HepG2 (cell line): ENCODE data around the gene IL1A. TPM values are rescaled to one million over a fixed set of nuclear protein-coding genes. Genes with fewer than 3 reads are reported as not detected.
A peak's percentile ranks its signal among the peaks of the same experiment; 100 is the strongest.

Experiments used
- MED8 ChIP-seq: sonication (generic); formaldehyde crosslinking; IDR thresholded peaks from 2 replicates; pipeline ENCODE4 v1.8.1; 2023; ENCODE audit warnings: mild to moderate bottlenecking, missing genetic modification reagents; ENCODE audit not compliant: insufficient replicate concordance
- MEIS2 ChIP-seq: sonication (generic); formaldehyde crosslinking; IDR thresholded peaks from 2 replicates; pipeline ENCODE4 v1.9.0; 2021; ENCODE audit warnings: mild to moderate bottlenecking, missing genetic modification reagents
- NFYB ChIP-seq: sonication (generic); formaldehyde crosslinking; IDR thresholded peaks from 2 replicates; pipeline ENCODE4 v1.4.0; 2020; ENCODE audit warnings: missing genetic modification reagents
- RFXAP ChIP-seq: sonication (generic); formaldehyde crosslinking; IDR thresholded peaks from 2 replicates; pipeline ENCODE4 v1.4.0; 2020; ENCODE audit warnings: missing genetic modification reagents, borderline replicate concordance
- ZMYM4 ChIP-seq: sonication (generic); formaldehyde crosslinking; IDR thresholded peaks from 2 replicates; pipeline ENCODE4 v1.8.1; 2023; ENCODE audit warnings: mild to moderate bottlenecking, missing genetic modification reagents
- ZNF136 ChIP-seq: sonication (generic); formaldehyde crosslinking; IDR thresholded peaks from 2 replicates; pipeline ENCODE4 v1.8.1; 2022; ENCODE audit warnings: low read depth, mild to moderate bottlenecking, moderate library complexity, missing genetic modification reagents
- ZNF232 ChIP-seq: sonication (generic); formaldehyde crosslinking; IDR thresholded peaks from 2 replicates; pipeline ENCODE4 v1.4.0; 2020; ENCODE audit warnings: missing genetic modification reagents, borderline replicate concordance
- ZNF441 ChIP-seq: sonication (generic); formaldehyde crosslinking; IDR thresholded peaks from 2 replicates; pipeline ENCODE4 v1.7.0; 2021; ENCODE audit warnings: missing genetic modification reagents, borderline replicate concordance
- ZNF562 ChIP-seq: sonication (generic); formaldehyde crosslinking; IDR thresholded peaks from 2 replicates; pipeline ENCODE4 v1.8.0; 2022; ENCODE audit warnings: missing genetic modification reagents, borderline replicate concordance
- ZNF740 ChIP-seq: sonication (generic); formaldehyde crosslinking; IDR thresholded peaks from 2 replicates; pipeline ENCODE4 v1.4.0; 2020; ENCODE audit warnings: missing genetic modification reagents
- ZNF775 ChIP-seq: sonication (generic); formaldehyde crosslinking; IDR thresholded peaks from 2 replicates; pipeline ENCODE4 v1.4.0; 2020; ENCODE audit warnings: missing genetic modification reagents, mild to moderate bottlenecking, moderate library complexity, borderline replicate concordance
- ZSCAN31 ChIP-seq: sonication (generic); formaldehyde crosslinking; IDR thresholded peaks from 2 replicates; pipeline ENCODE4 v1.5.0; 2020; ENCODE audit warnings: low read depth, mild to moderate bottlenecking, missing genetic modification reagents
- polyA plus RNA-seq, 8 experiments: library from polyadenylated mRNA; depleted of rRNA in 3 of 8; stranded (reverse) in 7 of 8; unstranded in 1 of 8; fragments of >200 nt; fragmentation: Illumina TruSeq in 4 of 8; extraction: Trizol in 4 of 8; gene quantifications; 2 replicates each; pipeline versions ENCODE4 v1.2.1 to v1.2.3, GENCODE V29; 2011 to 2016; ENCODE audit warnings: low read depth in 4 of 8, missing spikeins in 1 of 8, mixed read lengths in 1 of 8; ENCODE audit not compliant: insufficient read depth in 1 of 8
- total RNA-seq, 5 experiments: library from RNA; depleted of rRNA; stranded (reverse); fragments of >200 nt; fragmentation: Illumina TruSeq; extraction: Trizol; gene quantifications; 2 replicates each; pipeline ENCODE4 v1.2.3, GENCODE V29; 2016; ENCODE audit warnings: low read depth in 1 of 5
- TF ChIP-seq, protein P1 (sequence below): sonication (generic); formaldehyde crosslinking; IDR thresholded peaks from 2 replicates; pipeline ENCODE4 v1.4.0; 2020; ENCODE audit warnings: missing genetic modification reagents
- TF ChIP-seq, protein P2 (sequence below): sonication (generic); formaldehyde crosslinking; conservative IDR thresholded peaks from 2 replicates; pipeline ENCODE4 v1.8.0; 2022; ENCODE audit warnings: mild to moderate bottlenecking, moderate library complexity, missing genetic modification reagents
- TF ChIP-seq, protein P3 (sequence below), 2 experiments: sonication (generic) in 1 of 2; formaldehyde crosslinking in 1 of 2; IDR thresholded peaks; 2 replicates each; pipeline versions ENCODE4 v1.4.0 to v1.6.1; 2018 to 2020; ENCODE audit warnings: missing genetic modification reagents in 2 of 2, borderline replicate concordance in 1 of 2, low read depth in 1 of 2, mild to moderate bottlenecking in 1 of 2, missing biosample characterization in 1 of 2
- TF ChIP-seq, protein P4 (sequence below): IDR thresholded peaks from 2 replicates; pipeline ENCODE4 v1.6.1; 2016; ENCODE audit warnings: mild to moderate bottlenecking
- TF ChIP-seq, protein P5 (sequence below): sonication (generic); formaldehyde crosslinking; IDR thresholded peaks from 2 replicates; pipeline ENCODE4 v1.8.0; 2022; ENCODE audit warnings: low read depth, missing genetic modification reagents

Gene IL1A
- total and polyA plus RNA-seq, 2 of the 13 experiments (the other 11 are each of a cell fraction or from before 2014, with no cell fraction given) = not detected

- TF ChIP-seq ZNF775 (no peak), NFYB (CRISPR knock-in tag) (peak; percentile 100), MED8 (CRISPR knock-in tag) (peak; percentile 29), ZSCAN31 (peak; percentile 87; the same call in 1 of the 2 replicates), ZNF232 (peak; percentile 86), ZNF562 (CRISPR knock-in tag) (peak; percentile 71; the same call in 1 of the 2 replicates), ZNF441 (CRISPR knock-in tag) (0 out of 2 replicates have a peak, but pooled peaks have one; percentile 43), ZNF740 (CRISPR knock-in tag) (no peak), RFXAP (CRISPR knock-in tag) (peak; percentile 96), ZMYM4 (CRISPR knock-in tag) (peak; percentile 99), ZNF136 (0 out of 2 replicates have a peak, but pooled peaks have one; percentile 57), MEIS2 (CRISPR knock-in tag) (0 out of 2 replicates have a peak, but pooled peaks have one; percentile 9)
- TF ChIP-seq, protein P1, sequence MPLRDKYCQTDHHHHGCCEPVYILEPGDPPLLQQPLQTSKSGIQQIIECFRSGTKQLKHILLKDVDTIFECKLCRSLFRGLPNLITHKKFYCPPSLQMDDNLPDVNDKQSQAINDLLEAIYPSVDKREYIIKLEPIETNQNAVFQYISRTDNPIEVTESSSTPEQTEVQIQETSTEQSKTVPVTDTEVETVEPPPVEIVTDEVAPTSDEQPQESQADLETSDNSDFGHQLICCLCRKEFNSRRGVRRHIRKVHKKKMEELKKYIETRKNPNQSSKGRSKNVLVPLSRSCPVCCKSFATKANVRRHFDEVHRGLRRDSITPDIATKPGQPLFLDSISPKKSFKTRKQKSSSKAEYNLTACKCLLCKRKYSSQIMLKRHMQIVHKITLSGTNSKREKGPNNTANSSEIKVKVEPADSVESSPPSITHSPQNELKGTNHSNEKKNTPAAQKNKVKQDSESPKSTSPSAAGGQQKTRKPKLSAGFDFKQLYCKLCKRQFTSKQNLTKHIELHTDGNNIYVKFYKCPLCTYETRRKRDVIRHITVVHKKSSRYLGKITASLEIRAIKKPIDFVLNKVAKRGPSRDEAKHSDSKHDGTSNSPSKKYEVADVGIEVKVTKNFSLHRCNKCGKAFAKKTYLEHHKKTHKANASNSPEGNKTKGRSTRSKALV (CRISPR knock-in tag) = 0 out of 2 replicates have a peak, but pooled peaks have one; percentile 25
- TF ChIP-seq, protein P2, sequence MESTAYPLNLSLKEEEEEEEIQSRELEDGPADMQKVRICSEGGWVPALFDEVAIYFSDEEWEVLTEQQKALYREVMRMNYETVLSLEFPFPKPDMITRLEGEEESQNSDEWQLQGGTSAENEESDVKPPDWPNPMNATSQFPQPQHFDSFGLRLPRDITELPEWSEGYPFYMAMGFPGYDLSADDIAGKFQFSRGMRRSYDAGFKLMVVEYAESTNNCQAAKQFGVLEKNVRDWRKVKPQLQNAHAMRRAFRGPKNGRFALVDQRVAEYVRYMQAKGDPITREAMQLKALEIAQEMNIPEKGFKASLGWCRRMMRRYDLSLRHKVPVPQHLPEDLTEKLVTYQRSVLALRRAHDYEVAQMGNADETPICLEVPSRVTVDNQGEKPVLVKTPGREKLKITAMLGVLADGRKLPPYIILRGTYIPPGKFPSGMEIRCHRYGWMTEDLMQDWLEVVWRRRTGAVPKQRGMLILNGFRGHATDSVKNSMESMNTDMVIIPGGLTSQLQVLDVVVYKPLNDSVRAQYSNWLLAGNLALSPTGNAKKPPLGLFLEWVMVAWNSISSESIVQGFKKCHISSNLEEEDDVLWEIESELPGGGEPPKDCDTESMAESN (CRISPR knock-in tag) = peak; percentile 99
- TF ChIP-seq, protein P3, sequence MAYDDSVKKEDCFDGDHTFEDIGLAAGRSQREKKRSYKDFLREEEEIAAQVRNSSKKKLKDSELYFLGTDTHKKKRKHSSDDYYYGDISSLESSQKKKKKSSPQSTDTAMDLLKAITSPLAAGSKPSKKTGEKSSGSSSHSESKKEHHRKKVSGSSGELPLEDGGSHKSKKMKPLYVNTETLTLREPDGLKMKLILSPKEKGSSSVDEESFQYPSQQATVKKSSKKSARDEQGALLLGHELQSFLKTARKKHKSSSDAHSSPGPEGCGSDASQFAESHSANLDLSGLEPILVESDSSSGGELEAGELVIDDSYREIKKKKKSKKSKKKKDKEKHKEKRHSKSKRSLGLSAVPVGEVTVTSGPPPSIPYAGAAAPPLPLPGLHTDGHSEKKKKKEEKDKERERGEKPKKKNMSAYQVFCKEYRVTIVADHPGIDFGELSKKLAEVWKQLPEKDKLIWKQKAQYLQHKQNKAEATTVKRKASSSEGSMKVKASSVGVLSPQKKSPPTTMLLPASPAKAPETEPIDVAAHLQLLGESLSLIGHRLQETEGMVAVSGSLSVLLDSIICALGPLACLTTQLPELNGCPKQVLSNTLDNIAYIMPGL (CRISPR knock-in tag; IDR thresholded peaks at IDR 0.05; ENCODE audit: borderline replicate concordance in 1 of 2, low read depth in 1 of 2) = peak; percentile 51 to 67; a peak in 3 of 4 replicates
- TF ChIP-seq, protein P4, sequence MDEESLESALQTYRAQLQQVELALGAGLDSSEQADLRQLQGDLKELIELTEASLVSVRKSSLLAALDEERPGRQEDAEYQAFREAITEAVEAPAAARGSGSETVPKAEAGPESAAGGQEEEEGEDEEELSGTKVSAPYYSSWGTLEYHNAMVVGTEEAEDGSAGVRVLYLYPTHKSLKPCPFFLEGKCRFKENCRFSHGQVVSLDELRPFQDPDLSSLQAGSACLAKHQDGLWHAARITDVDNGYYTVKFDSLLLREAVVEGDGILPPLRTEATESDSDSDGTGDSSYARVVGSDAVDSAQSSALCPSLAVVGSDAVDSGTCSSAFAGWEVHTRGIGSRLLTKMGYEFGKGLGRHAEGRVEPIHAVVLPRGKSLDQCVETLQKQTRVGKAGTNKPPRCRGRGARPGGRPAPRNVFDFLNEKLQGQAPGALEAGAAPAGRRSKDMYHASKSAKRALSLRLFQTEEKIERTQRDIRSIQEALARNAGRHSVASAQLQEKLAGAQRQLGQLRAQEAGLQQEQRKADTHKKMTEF (CRISPR knock-in tag) = peak; percentile 66; the same call in 1 of the 2 replicates
- TF ChIP-seq, protein P5, sequence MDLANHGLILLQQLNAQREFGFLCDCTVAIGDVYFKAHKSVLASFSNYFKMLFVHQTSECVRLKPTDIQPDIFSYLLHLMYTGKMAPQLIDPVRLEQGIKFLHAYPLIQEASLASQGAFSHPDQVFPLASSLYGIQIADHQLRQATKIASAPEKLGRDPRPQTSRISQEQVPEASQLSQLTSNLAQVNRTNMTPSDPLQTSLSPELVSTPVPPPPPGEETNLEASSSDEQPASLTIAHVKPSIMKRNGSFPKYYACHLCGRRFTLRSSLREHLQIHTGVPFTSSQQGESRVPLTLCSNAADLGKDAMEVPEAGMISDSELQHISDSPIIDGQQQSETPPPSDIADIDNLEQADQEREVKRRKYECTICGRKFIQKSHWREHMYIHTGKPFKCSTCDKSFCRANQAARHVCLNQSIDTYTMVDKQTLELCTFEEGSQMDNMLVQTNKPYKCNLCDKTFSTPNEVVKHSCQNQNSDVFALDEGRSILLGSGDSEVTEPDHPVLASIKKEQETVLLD = peak; percentile 93
These were observed 19.9 kb downstream of the IL1A start, which contains the start of gene CKAP2L (continued) for GRCh38 chr2:112764071-112765044.
